Right lobe of liver (tissue), 4 donors: ENCODE measurements around the gene IFT43.

Source experiments
- POLR2A ChIP-seq: fragments of 450-650 bp; IDR thresholded peaks from one replicate; pipeline ENCODE4 v1.6.1; 2017; ENCODE audit warnings: antibody characterized with exemption, mild to moderate bottlenecking
- TF ChIP-seq, protein P1 (sequence below), 4 donors: fragments of 200-600 bp in 3 of 4; fragments of 450-650 bp in 1 of 4; IDR thresholded peaks; one replicate each; pipeline versions ENCODE4 v1.5.1 to v1.8.0; 2016 to 2022; ENCODE audit warnings: antibody characterized with exemption in 4 of 4, mild to moderate bottlenecking in 2 of 4
- donor health status: DM: no; HTN: no; CAD: no.
- donor health status: DM: no; HTN: no; CAD: no.
- donor health status: DM: no; HTN: yes; CAD: no.

DNA sequence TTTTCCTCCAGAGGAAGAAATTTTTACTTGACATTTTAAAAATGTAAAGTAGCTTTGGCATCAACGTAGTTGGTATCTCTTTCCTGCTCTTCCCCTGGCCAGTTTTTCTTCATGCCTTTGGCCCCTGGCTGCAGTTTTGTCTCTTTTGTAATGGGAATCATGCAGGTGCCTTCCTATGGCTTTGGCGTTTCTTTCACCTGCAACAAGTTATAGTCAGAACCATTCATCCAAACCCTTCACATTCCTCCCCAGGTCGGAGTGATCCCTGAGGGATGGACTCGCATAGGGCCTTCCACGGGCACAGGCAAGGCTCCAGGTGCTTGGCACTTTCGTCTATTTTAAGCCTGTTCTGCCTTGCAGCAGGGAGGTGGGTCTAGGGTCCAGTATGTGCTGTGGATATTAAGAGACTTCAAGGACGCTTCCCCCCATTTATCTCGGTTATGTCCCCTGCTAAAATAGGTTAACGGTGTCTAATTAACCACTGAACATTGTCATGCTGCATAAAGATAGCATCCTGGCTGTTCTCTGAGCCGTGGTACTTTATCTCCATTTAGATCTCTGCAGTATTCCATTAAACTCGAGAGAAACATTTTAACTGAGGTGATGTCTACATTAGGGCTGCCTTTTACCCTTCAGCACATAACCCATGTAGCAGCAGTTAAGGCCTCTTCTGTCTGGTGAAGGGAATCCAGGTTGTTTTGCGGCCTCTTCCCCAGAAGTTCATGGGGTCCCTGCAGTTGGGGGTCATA is 66.3 kb downstream of the IFT43 start:
- TF ChIP-seq, protein P1, sequence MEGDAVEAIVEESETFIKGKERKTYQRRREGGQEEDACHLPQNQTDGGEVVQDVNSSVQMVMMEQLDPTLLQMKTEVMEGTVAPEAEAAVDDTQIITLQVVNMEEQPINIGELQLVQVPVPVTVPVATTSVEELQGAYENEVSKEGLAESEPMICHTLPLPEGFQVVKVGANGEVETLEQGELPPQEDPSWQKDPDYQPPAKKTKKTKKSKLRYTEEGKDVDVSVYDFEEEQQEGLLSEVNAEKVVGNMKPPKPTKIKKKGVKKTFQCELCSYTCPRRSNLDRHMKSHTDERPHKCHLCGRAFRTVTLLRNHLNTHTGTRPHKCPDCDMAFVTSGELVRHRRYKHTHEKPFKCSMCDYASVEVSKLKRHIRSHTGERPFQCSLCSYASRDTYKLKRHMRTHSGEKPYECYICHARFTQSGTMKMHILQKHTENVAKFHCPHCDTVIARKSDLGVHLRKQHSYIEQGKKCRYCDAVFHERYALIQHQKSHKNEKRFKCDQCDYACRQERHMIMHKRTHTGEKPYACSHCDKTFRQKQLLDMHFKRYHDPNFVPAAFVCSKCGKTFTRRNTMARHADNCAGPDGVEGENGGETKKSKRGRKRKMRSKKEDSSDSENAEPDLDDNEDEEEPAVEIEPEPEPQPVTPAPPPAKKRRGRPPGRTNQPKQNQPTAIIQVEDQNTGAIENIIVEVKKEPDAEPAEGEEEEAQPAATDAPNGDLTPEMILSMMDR (IDR thresholded peaks at IDR 0.05), result no peak
- no peak for TF ChIP-seq POLR2A
